Measurements from ENCODE around the gene CLEC4F. TPM values are rescaled to one million over a fixed set of nuclear protein-coding genes. Genes with fewer than 3 reads are reported as not detected.

The CLEC4F gene
- total and polyA plus RNA-seq, 2 donors (not counting 1 experiment from before 2014, with no cell fraction given) = not detected

DNA sequence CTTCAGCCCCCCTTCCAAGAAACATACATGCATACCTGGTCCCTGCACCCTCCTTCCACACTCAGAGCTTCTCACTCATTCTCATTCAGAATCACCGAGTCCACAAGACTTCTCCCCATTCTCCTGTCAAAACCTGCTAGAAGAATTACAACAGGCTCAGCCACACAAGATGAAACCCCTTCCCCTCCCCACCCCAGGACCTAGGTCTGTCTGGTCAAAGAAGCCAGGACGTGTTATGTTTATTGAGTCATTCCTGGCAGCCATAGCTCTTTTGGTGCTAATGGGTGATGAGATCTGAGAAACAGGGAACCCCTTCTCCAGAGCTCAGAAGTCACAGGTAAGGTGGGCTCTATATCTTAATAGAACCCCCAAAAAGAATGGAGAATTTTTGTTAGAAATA is 50.9 kb downstream of the CLEC4F start:
- H3K27ac Mint-ChIP-seq = no peak overlapping the region
- H3K4me1 Mint-ChIP-seq = peaks cover 26% of the 10 kb centered on the region
- H3K27me3 ChIP-seq (replicated peaks in 1 of 4; ENCODE audit: control extremely low read depth in 1 of 4, control insufficient read depth in 3 of 4, insufficient read depth in 4 of 4, low read length in 3 of 4) = peaks cover 0 to 32% (median 17%) of the 10 kb centered on the region in 4 experiments
- whole genome bisulfite sequencing (ENCODE audit: insufficient coverage) = 100% methylated on average over 1 of the region's 2 CpGs
- no peaks in the 10 kb centered on the region for H4K20me1 ChIP-seq (ENCODE audit: control insufficient read depth, insufficient read depth, low read length, poor library complexity, severe bottlenecking)
- H3K36me3 ChIP-seq (replicated peaks in 1 of 2; ENCODE audit: control extremely low read depth in 1 of 2, control insufficient read depth in 1 of 2, extremely low read depth in 1 of 2, insufficient read depth in 2 of 2, low read length in 1 of 2) = no peaks in the 10 kb centered on the region
- peaks cover 0 to 6% (median 4%) of the 10 kb centered on the region in 3 donors for H3K9me3 ChIP-seq (ENCODE audit: control extremely low read depth in 1 of 3, control insufficient read depth in 2 of 3, insufficient read depth in 1 of 3, low read length in 2 of 3)
- DNase-seq (no peak), ATAC-seq (ENCODE audit: low read depth) (no peak)
- intact Hi-C loops (cut with micrococcal nuclease) = loop anchor here (5.0 kb wide), 1 partner anchor 467 kb away; the partner anchor contains the start of gene FAM136A
- peaks cover 5% of the 10 kb centered on the region for H3K79me2 ChIP-seq (ENCODE audit: control insufficient read depth, insufficient read depth, low read length)
- ChIA-PET POLR2A (no interaction called here), CTCF (interaction anchor here (0.6 to 2.7 kb wide), 5 partner anchors 10 to 1581 kb away, joined by 3 to 14 read pairs (median 5); no protein-coding TSS in a partner anchor)
- H2AFZ ChIP-seq (ENCODE audit: insufficient read depth, low read depth, low read length, poor library complexity, severe bottlenecking) = no peak overlapping the region
- H3K4me3 ChIP-seq (ENCODE audit: control extremely low read depth in 1 of 5, extremely low read depth in 1 of 5, insufficient read depth in 1 of 5, low read depth in 2 of 5, low read length in 4 of 5) = no peak overlapping the region
- peak overlapping the region; percentile 83 for H3K4me3 Mint-ChIP-seq
- peaks cover 36% of the 10 kb centered on the region for H3K27me3 Mint-ChIP-seq
- H3K9ac ChIP-seq (ENCODE audit: low read length) = no peak overlapping the region
- H3K9me3 Mint-ChIP-seq (ENCODE audit: insufficient read depth) = peaks cover 9% of the 10 kb centered on the region
- H3K4me2 ChIP-seq (replicated peaks; ENCODE audit: low read depth, low read length, poor library complexity, severe bottlenecking) = no peak overlapping the region
- no peak overlapping the region for H3K27ac ChIP-seq (ENCODE audit: low read length in 2 of 2)
- peaks cover 9 to 13% of the 10 kb centered on the region in 2 donors for H3K4me1 ChIP-seq (ENCODE audit: control insufficient read depth in 2 of 2, insufficient read depth in 2 of 2, low read length in 2 of 2)
- TF ChIP-seq, protein P1, sequence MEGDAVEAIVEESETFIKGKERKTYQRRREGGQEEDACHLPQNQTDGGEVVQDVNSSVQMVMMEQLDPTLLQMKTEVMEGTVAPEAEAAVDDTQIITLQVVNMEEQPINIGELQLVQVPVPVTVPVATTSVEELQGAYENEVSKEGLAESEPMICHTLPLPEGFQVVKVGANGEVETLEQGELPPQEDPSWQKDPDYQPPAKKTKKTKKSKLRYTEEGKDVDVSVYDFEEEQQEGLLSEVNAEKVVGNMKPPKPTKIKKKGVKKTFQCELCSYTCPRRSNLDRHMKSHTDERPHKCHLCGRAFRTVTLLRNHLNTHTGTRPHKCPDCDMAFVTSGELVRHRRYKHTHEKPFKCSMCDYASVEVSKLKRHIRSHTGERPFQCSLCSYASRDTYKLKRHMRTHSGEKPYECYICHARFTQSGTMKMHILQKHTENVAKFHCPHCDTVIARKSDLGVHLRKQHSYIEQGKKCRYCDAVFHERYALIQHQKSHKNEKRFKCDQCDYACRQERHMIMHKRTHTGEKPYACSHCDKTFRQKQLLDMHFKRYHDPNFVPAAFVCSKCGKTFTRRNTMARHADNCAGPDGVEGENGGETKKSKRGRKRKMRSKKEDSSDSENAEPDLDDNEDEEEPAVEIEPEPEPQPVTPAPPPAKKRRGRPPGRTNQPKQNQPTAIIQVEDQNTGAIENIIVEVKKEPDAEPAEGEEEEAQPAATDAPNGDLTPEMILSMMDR (IDR thresholded peaks at IDR 0.05) = no peak
- no peak for TF ChIP-seq EZH2 (IDR thresholded peaks at IDR 0.05; ENCODE audit: borderline replicate concordance, insufficient read depth, low read depth, low read length, poor library complexity, severe bottlenecking)

DNA sequence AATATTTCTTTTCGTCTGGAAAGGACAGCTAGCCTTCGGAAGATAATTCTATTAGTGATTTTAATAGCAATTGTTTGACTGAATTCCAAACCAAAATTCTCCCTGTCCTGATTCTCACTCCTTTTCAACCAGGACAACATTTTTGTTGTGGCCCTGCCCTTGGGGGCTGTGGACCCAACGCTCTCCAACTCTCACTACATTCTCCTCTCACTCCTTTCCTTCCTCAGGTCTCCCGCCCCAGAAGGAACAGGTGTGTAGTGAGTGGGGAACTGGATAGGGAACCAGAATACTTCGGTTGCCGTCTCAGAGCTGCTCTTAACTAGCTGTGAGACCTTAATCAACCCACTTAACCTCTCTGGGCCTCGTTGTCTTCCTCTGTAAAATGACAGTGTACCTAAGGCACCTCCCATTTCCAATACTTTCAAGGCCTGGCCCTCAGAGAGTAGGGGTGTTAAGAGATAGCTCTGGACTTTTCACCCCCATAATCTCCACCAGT is 51.8 kb downstream of the CLEC4F start:
- POLR2A ChIA-PET = interaction anchor here (0.6 kb wide), 1 partner anchor 1381 kb away, joined by 3 read pairs; no protein-coding TSS in a partner anchor
- Mint-ChIP-seq H3K27ac (peak overlapping the region; percentile 63), H3K27me3 (peaks cover 28% of the 10 kb centered on the region), H3K4me1 (peaks cover 29% of the 10 kb centered on the region), H3K9me3 (ENCODE audit: insufficient read depth) (peaks cover 4% of the 10 kb centered on the region), H3K4me3 (peak overlapping the region; percentile 83)
- peaks cover 9 to 13% of the 10 kb centered on the region in 2 donors for H3K4me1 ChIP-seq (ENCODE audit: control insufficient read depth in 2 of 2, insufficient read depth in 2 of 2, low read length in 2 of 2)
- H3K9me3 ChIP-seq (ENCODE audit: control extremely low read depth in 1 of 3, control insufficient read depth in 2 of 3, insufficient read depth in 1 of 3, low read length in 2 of 3) = peaks cover 0 to 2% (median 2%) of the 10 kb centered on the region in 3 donors
- DNase-seq (no peak), ATAC-seq (ENCODE audit: low read depth) (no peak)
- no CpG with 5 or more reads among the region's 7 CpGs for WGBS (ENCODE audit: insufficient coverage)
- TF ChIP-seq, protein P1 (IDR thresholded peaks at IDR 0.05) = no peak
- no peak for TF ChIP-seq EZH2 (IDR thresholded peaks at IDR 0.05; ENCODE audit: borderline replicate concordance, insufficient read depth, low read depth, low read length, poor library complexity, severe bottlenecking)
- H3K27ac ChIP-seq (ENCODE audit: low read length in 2 of 2) = no peak overlapping the region
- no peak overlapping the region for H2AFZ ChIP-seq (ENCODE audit: insufficient read depth, low read depth, low read length, poor library complexity, severe bottlenecking)
- CTCF ChIA-PET = interaction anchor here (0.7 to 2.7 kb wide), 14 partner anchors 9 to 676 kb away, joined by 3 to 14 read pairs (median 4); partner anchors contain the start of genes MCEE, MPHOSPH10 and SNRPG
- H3K79me2 ChIP-seq (ENCODE audit: control insufficient read depth, insufficient read depth, low read length) = peaks cover 11% of the 10 kb centered on the region
- H3K9ac ChIP-seq (ENCODE audit: low read length) = peak overlapping the region; percentile 18
- peak overlapping the region; percentile 90 for H3K4me2 ChIP-seq (replicated peaks; ENCODE audit: low read depth, low read length, poor library complexity, severe bottlenecking)
- peaks cover 0 to 29% (median 12%) of the 10 kb centered on the region in 4 experiments for H3K27me3 ChIP-seq (replicated peaks in 1 of 4; ENCODE audit: control extremely low read depth in 1 of 4, control insufficient read depth in 3 of 4, insufficient read depth in 4 of 4, low read length in 3 of 4)
- H4K20me1 ChIP-seq (ENCODE audit: control insufficient read depth, insufficient read depth, low read length, poor library complexity, severe bottlenecking) = no peaks in the 10 kb centered on the region
- H3K4me3 ChIP-seq (ENCODE audit: control extremely low read depth in 1 of 5, extremely low read depth in 1 of 5, insufficient read depth in 1 of 5, low read depth in 2 of 5, low read length in 4 of 5) = peak overlapping the region in 2 of 5 experiments; percentile 34 to 78
- H3K36me3 ChIP-seq (replicated peaks in 1 of 2; ENCODE audit: control extremely low read depth in 1 of 2, control insufficient read depth in 1 of 2, extremely low read depth in 1 of 2, insufficient read depth in 2 of 2, low read length in 1 of 2) = no peaks in the 10 kb centered on the region
- intact Hi-C loops (cut with micrococcal nuclease) = loop anchor here (1.0 to 5.0 kb wide), 2 partner anchors 82 to 466 kb away; partner anchors contain the start of gene FAM136A

Data from B cell (primary cell).